B cell (primary cell): ENCODE measurements around the gene ITGAV. TPM values are rescaled to one million over a fixed set of nuclear protein-coding genes. Genes with fewer than 3 reads are reported as not detected.

ENCODE experiments used
- ATAC-seq: fragments of 200-7000 bp; cut with Tn5 transposase; one replicate; pipeline ENCODE4 v1.10.0; 2021; ENCODE audit warnings: low read depth, mild to moderate bottlenecking, moderate number of reproducible peaks, moderate library complexity
- CTCF ChIA-PET: fragments of 350-600 bp; sonication (Branson Sonifier 250); formaldehyde crosslinking; loops from one replicate; lab custom pipeline; 2021; ENCODE audit warnings: antibody characterized with exemption, inconsistent platforms; lab: Charles Lee
- POLR2A ChIA-PET: fragments of 350-600 bp; sonication (Branson Sonifier 250); formaldehyde crosslinking; loops from one replicate; lab custom pipeline; 2021; ENCODE audit warnings: antibody characterized with exemption; lab: Charles Lee
- DNase-seq: peaks from one replicate; pipeline ENCODE4 v3.0.0; 2013
- H2AFZ ChIP-seq: 2 replicates; pipeline ENCODE4 v1.6.1; 2012; ENCODE audit warnings: mild to moderate bottlenecking, low read depth, low read length; ENCODE audit not compliant: insufficient read depth, poor library complexity, severe bottlenecking
- H3K27ac ChIP-seq, 2 donors: 1 replicate in 1 of 2; 2 replicates in 1 of 2; pipeline ENCODE4 v1.5.1; 2012 to 2013; ENCODE audit warnings: low read length in 2 of 2, mild to moderate bottlenecking in 2 of 2, moderate library complexity in 1 of 2
- H3K27me3 ChIP-seq, 4 experiments: fragments of 200-600 bp in 1 of 4; sonication (generic) in 1 of 4; replicated peaks in 1 of 4; 1 replicate in 2 of 4; 2 replicates in 2 of 4; pipeline versions ENCODE4 v1.6.1 to v1.7.0; 2013 to 2016; ENCODE audit warnings: low read length in 3 of 4, mild to moderate bottlenecking in 2 of 4, mixed read lengths in 1 of 4, moderate library complexity in 1 of 4; ENCODE audit not compliant: insufficient read depth in 4 of 4, control insufficient read depth in 3 of 4; ENCODE audit errors: control extremely low read depth in 1 of 4
- H3K36me3 ChIP-seq, 2 experiments: replicated peaks in 1 of 2; 1 replicate in 1 of 2; 2 replicates in 1 of 2; pipeline versions ENCODE4 v1.6.1 to v1.7.1; 2013; ENCODE audit warnings: low read length in 1 of 2; ENCODE audit not compliant: insufficient read depth in 2 of 2, control insufficient read depth in 1 of 2; ENCODE audit errors: control extremely low read depth in 1 of 2, extremely low read depth in 1 of 2
- H3K4me1 ChIP-seq, 2 donors: fragments of 200-600 bp in 1 of 2; sonication (generic) in 1 of 2; 1 replicate in 1 of 2; 2 replicates in 1 of 2; pipeline versions ENCODE4 v1.5.1 to v1.6.1; 2013 to 2017; ENCODE audit warnings: low read length in 2 of 2; ENCODE audit not compliant: control insufficient read depth in 2 of 2, insufficient read depth in 2 of 2
- H3K4me2 ChIP-seq: replicated peaks from 2 replicates; pipeline ENCODE3; 2012; ENCODE audit warnings: mild to moderate bottlenecking, low read depth, low read length; ENCODE audit not compliant: poor library complexity, severe bottlenecking
- H3K4me3 ChIP-seq, 5 experiments: fragments of 200-600 bp in 1 of 5; sonication (generic) in 1 of 5; 1 replicate in 3 of 5; 2 replicates in 2 of 5; pipeline versions ENCODE4 v1.5.1 to v1.7.0; 2011 to 2016; ENCODE audit warnings: low read length in 4 of 5, mild to moderate bottlenecking in 4 of 5, low read depth in 2 of 5, control low read depth in 1 of 5, moderate library complexity in 1 of 5; ENCODE audit not compliant: insufficient read depth in 1 of 5; ENCODE audit errors: control extremely low read depth in 1 of 5, extremely low read depth in 1 of 5
- H3K79me2 ChIP-seq: fragments of 200-600 bp; sonication (generic); one replicate; pipeline ENCODE4 v1.6.0; 2016; ENCODE audit warnings: low read length; ENCODE audit not compliant: control insufficient read depth, insufficient read depth
- H3K9ac ChIP-seq: fragments of 200-600 bp; sonication (generic); 2 replicates; pipeline ENCODE4 v1.6.1; 2017; ENCODE audit warnings: mild to moderate bottlenecking, low read length, moderate library complexity
- H3K9me3 ChIP-seq, 3 donors: one replicate each; pipeline versions ENCODE4 v1.6.1 to v1.7.1; 2013; ENCODE audit warnings: low read length in 2 of 3; ENCODE audit not compliant: control insufficient read depth in 2 of 3, insufficient read depth in 1 of 3; ENCODE audit errors: control extremely low read depth in 1 of 3
- H4K20me1 ChIP-seq: 2 replicates; pipeline ENCODE4 v1.6.0; 2012; ENCODE audit warnings: mild to moderate bottlenecking, low read length; ENCODE audit not compliant: insufficient read depth, control insufficient read depth, poor library complexity, severe bottlenecking
- H3K27ac Mint-ChIP-seq: one replicate; pipeline ENCODE4 v1.8.0; 2021; ENCODE audit warnings: mixed read lengths
- H3K27me3 Mint-ChIP-seq: one replicate; pipeline ENCODE4 v1.8.0; 2021; ENCODE audit warnings: mixed read lengths
- H3K4me1 Mint-ChIP-seq: one replicate; pipeline ENCODE4 v1.8.0; 2021; ENCODE audit warnings: mixed read lengths
- H3K4me3 Mint-ChIP-seq: one replicate; pipeline ENCODE4 v1.8.0; 2021; ENCODE audit warnings: mixed read lengths
- H3K9me3 Mint-ChIP-seq: one replicate; pipeline ENCODE4 v1.8.0; 2022; ENCODE audit warnings: mixed read lengths; ENCODE audit not compliant: insufficient read depth
- CTCF ChIP-seq: fragments of 200-600 bp; IDR thresholded peaks from one replicate; pipeline ENCODE4 v1.8.0; 2022; ENCODE audit warnings: antibody characterized with exemption, mild to moderate bottlenecking
- EZH2 ChIP-seq: IDR thresholded peaks from 2 replicates; pipeline ENCODE4 v1.6.1; 2012; ENCODE audit warnings: borderline replicate concordance, low read depth, mild to moderate bottlenecking, moderate library complexity, low read length; ENCODE audit not compliant: insufficient read depth, poor library complexity, severe bottlenecking
- WGBS: methylation state at CpG from one replicate; pipeline ENCODE4 v1.1.5; 2013; ENCODE audit warnings: missing lambda C conversion rate; ENCODE audit not compliant: insufficient coverage; 5-methylcytosine and 5-hydroxymethylcytosine counted together
- intact Hi-C: fragments of 100-400 bp; cut with micrococcal nuclease; formaldehyde crosslinking; loops from one replicate; pipeline ENCODE4 v1.10.0; 2022
- polyA plus RNA-seq: library from polyadenylated mRNA; depleted of rRNA; stranded (reverse); fragments of >200 nt; gene quantifications from 2 replicates; pipeline ENCODE4 v1.2.3, GENCODE V29; 2012
- total RNA-seq, 2 donors: library from RNA; stranded (reverse); fragments of 120-200 nt in 1 of 2; gene quantifications; 1 replicate in 1 of 2; 2 replicates in 1 of 2; pipeline versions ENCODE4 v1.2.3 to v1.2.4, GENCODE V29; 2013 to 2022

The ITGAV gene
- total and polyA plus RNA-seq, 2 donors (not counting 1 experiment from before 2014, with no cell fraction given), result 0.58 to 3.6 TPM

- H3K27ac Mint-ChIP-seq, result no peak overlapping the region
- peaks cover 19% of the 10 kb centered on the region for H3K27me3 Mint-ChIP-seq
- intact Hi-C loops, result no loop called here
- H3K4me3 ChIP-seq, result no peak overlapping the region
- no peaks in the 10 kb centered on the region for H3K9me3 ChIP-seq
- ChIA-PET POLR2A (no interaction called here), CTCF (interaction anchor here (1.4 kb wide), 1 partner anchor 14 kb away, joined by 3 read pairs; no protein-coding TSS in a partner anchor)
- no peak overlapping the region for H2AFZ ChIP-seq
- H4K20me1 ChIP-seq, result no peaks in the 10 kb centered on the region
- WGBS, result no CpG with 5 or more reads among the region's 1 CpG
- no peaks in the 10 kb centered on the region for H3K79me2 ChIP-seq
- no peak for DNase-seq
- H3K4me3 Mint-ChIP-seq, result no peak overlapping the region
- no peak overlapping the region for H3K9ac ChIP-seq
- H3K9me3 Mint-ChIP-seq, result no peaks in the 10 kb centered on the region
- no peak overlapping the region for H3K27ac ChIP-seq
- no peak overlapping the region for H3K4me2 ChIP-seq
- no peaks in the 10 kb centered on the region for H3K36me3 ChIP-seq
- peaks cover 8% of the 10 kb centered on the region for H3K4me1 Mint-ChIP-seq
- H3K27me3 ChIP-seq, result peaks cover 0 to 17% (median 15%) of the 10 kb centered on the region in 4 experiments
- ATAC-seq, result no peak
- H3K4me1 ChIP-seq, result peaks cover 9 to 13% of the 10 kb centered on the region in 2 donors
- no peak for TF ChIP-seq CTCF
- TF ChIP-seq EZH2, result no peak
Measured at GRCh38 chr2:186697536-186697935, 107.7 kb downstream of the ITGAV start.

DNA sequence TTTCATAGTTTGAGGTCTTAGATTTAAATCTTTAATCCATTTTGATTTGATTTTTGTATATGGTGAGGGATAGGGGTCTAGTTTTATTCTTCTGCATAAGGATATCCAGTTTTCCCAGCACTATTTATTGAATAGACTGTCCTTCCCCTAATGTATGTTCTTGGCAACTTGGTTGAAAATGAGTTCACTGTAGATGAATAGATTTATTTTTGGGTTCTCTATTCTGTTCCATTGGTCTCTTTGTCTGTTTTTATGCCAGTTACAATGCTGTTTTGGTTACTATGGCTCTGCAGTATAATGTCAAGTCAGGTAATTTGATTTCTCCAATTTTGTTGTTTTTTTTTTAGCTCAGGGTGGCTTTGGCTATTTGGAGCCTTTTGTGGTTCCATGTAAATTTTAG is 109.9 kb downstream of the ITGAV start:
- Histone ChIP-seq H3K4me3 (no peak overlapping the region), H3K36me3 (no peaks in the 10 kb centered on the region), H3K4me1 (peaks cover 0 to 3% of the 10 kb centered on the region in 2 donors), H2AFZ (no peak overlapping the region), H3K79me2 (no peaks in the 10 kb centered on the region), H4K20me1 (no peaks in the 10 kb centered on the region), H3K4me2 (no peak overlapping the region), H3K27ac (no peak overlapping the region), H3K9me3 (no peaks in the 10 kb centered on the region), H3K9ac (no peak overlapping the region), H3K27me3 (peaks cover 0 to 9% (median 2%) of the 10 kb centered on the region in 4 experiments)
- intact Hi-C loops, result no loop called here
- ATAC-seq (no peak), DNase-seq (no peak)
- no peak overlapping the region for H3K27ac Mint-ChIP-seq
- H3K27me3 Mint-ChIP-seq, result peaks cover 8% of the 10 kb centered on the region
- no peaks in the 10 kb centered on the region for H3K9me3 Mint-ChIP-seq
- CTCF ChIA-PET, result no interaction called here
- POLR2A ChIA-PET, result no interaction called here
- TF ChIP-seq EZH2, result no peak
- TF ChIP-seq CTCF, result no peak
- H3K4me3 Mint-ChIP-seq, result no peak overlapping the region
- peaks cover 2% of the 10 kb centered on the region for H3K4me1 Mint-ChIP-seq
